Fibroblast of lung (primary cell): ENCODE measurements around the gene FHL2. TPM values are rescaled to one million over a fixed set of nuclear protein-coding genes. Genes with fewer than 3 reads are reported as not detected.

ENCODE experiments used
- DNase-seq, 2 donors: peaks; one replicate each; pipeline versions ENCODE4 v3.0.0 to v3.0.0-alpha.2; 2010; ENCODE audit warnings: low read depth in 2 of 2
- H2AFZ ChIP-seq: 2 replicates; pipeline ENCODE4 v1.5.1; 2012; ENCODE audit warnings: low read length, control low read depth, inconsistent platforms
- H3K27ac ChIP-seq: 2 replicates; pipeline ENCODE4 v1.5.1; 2011; ENCODE audit warnings: low read length, control low read depth; ENCODE audit not compliant: insufficient read depth
- H3K27me3 ChIP-seq: 2 replicates; pipeline ENCODE4 v1.5.1; 2011; ENCODE audit warnings: mild to moderate bottlenecking, low read length; ENCODE audit not compliant: control insufficient read depth, insufficient read depth
- H3K36me3 ChIP-seq: 2 replicates; pipeline ENCODE4 v1.5.1; 2011; ENCODE audit warnings: low read length; ENCODE audit not compliant: control insufficient read depth, insufficient read depth
- H3K4me1 ChIP-seq: 2 replicates; pipeline ENCODE4 v1.5.1; 2011; ENCODE audit warnings: low read length; ENCODE audit not compliant: control insufficient read depth, insufficient read depth; ENCODE audit errors: extremely low read depth
- H3K4me2 ChIP-seq: 2 replicates; pipeline ENCODE4 v1.5.1; 2011; ENCODE audit warnings: low read length, control low read depth; ENCODE audit not compliant: insufficient read depth; ENCODE audit errors: extremely low read depth
- H3K4me3 ChIP-seq, 4 experiments: fragments of 200-600 bp in 1 of 4; sonication (generic) in 1 of 4; replicated peaks in 1 of 4; 2 replicates each; pipeline ENCODE4 v1.5.1; 2011 to 2016; ENCODE audit warnings: low read length in 4 of 4, low read depth in 3 of 4, mild to moderate bottlenecking in 3 of 4, control low read depth in 2 of 4, inconsistent platforms in 1 of 4, mixed read lengths in 1 of 4; ENCODE audit not compliant: insufficient read depth in 1 of 4; ENCODE audit errors: control extremely low read depth in 1 of 4
- H3K79me2 ChIP-seq: 2 replicates; pipeline ENCODE4 v1.5.1; 2012; ENCODE audit warnings: mild to moderate bottlenecking, low read length, inconsistent platforms; ENCODE audit not compliant: control insufficient read depth, insufficient read depth
- H3K9ac ChIP-seq: 2 replicates; pipeline ENCODE4 v1.5.1; 2011; ENCODE audit warnings: mild to moderate bottlenecking, low read length, control low read depth; ENCODE audit not compliant: insufficient read depth
- H3K9me3 ChIP-seq: 2 replicates; pipeline ENCODE4 v1.5.1; 2012; ENCODE audit warnings: low read depth, low read length; ENCODE audit not compliant: control insufficient read depth, insufficient read depth
- H4K20me1 ChIP-seq: 2 replicates; pipeline ENCODE4 v1.5.1; 2011; ENCODE audit warnings: low read length; ENCODE audit not compliant: control insufficient read depth, insufficient read depth; ENCODE audit errors: extremely low read depth
- EZH2 ChIP-seq: IDR thresholded peaks from 2 replicates; pipeline ENCODE4 v1.5.1; 2012; ENCODE audit warnings: low read length, control low read depth, mild to moderate bottlenecking; ENCODE audit errors: missing control alignments
- polyA plus RNA-seq, 2 donors: library from polyadenylated mRNA; depleted of rRNA in 1 of 2; stranded (reverse) in 1 of 2; unstranded in 1 of 2; fragments of >200 nt; gene quantifications; 2 replicates each; pipeline ENCODE4 v1.2.1, GENCODE V29; 2011 to 2012; ENCODE audit warnings: missing spikeins in 1 of 2
- total RNA-seq: library from RNA; depleted of rRNA; stranded (reverse); fragments of >200 nt; gene quantifications from 2 replicates; pipeline ENCODE4 v1.2.1, GENCODE V29; 2014
- TF ChIP-seq, protein P1 (sequence below), 2 donors: IDR thresholded peaks in 1 of 2; conservative IDR thresholded peaks in 1 of 2; 1 replicate in 1 of 2; 2 replicates in 1 of 2; pipeline ENCODE4 v1.5.1; 2011 to 2012; ENCODE audit warnings: low read length in 2 of 2, control low read depth in 1 of 2, inconsistent platforms in 1 of 2, low read depth in 1 of 2, mild to moderate bottlenecking in 1 of 2

FHL2 gene
- total and polyA plus RNA-seq, 2 donors (not counting 1 experiment from before 2014, with no cell fraction given), result 144 to 421 TPM

- Histone ChIP-seq H3K4me3 (no peak overlapping the region), H3K9ac (no peak overlapping the region), H3K4me1 (peaks cover 44% of the 10 kb centered on the region), H3K79me2 (peaks cover 87% of the 10 kb centered on the region), H4K20me1 (no peaks in the 10 kb centered on the region), H3K4me2 (peak overlapping the region; percentile 17), H3K27ac (peak overlapping the region; percentile 98), H3K27me3 (no peaks in the 10 kb centered on the region), H3K36me3 (peaks cover 19% of the 10 kb centered on the region), H2AFZ (no peak overlapping the region), H3K9me3 (no peaks in the 10 kb centered on the region)
- DNase-seq, result peak in 1 of 2 donors; percentile 92
- TF ChIP-seq, protein P1, sequence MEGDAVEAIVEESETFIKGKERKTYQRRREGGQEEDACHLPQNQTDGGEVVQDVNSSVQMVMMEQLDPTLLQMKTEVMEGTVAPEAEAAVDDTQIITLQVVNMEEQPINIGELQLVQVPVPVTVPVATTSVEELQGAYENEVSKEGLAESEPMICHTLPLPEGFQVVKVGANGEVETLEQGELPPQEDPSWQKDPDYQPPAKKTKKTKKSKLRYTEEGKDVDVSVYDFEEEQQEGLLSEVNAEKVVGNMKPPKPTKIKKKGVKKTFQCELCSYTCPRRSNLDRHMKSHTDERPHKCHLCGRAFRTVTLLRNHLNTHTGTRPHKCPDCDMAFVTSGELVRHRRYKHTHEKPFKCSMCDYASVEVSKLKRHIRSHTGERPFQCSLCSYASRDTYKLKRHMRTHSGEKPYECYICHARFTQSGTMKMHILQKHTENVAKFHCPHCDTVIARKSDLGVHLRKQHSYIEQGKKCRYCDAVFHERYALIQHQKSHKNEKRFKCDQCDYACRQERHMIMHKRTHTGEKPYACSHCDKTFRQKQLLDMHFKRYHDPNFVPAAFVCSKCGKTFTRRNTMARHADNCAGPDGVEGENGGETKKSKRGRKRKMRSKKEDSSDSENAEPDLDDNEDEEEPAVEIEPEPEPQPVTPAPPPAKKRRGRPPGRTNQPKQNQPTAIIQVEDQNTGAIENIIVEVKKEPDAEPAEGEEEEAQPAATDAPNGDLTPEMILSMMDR (conservative IDR thresholded peaks at IDR 0.05 in 1 of 2, IDR thresholded peaks at IDR 0.05 in 1 of 2; ENCODE audit: low read depth in 1 of 2, low read length in 2 of 2), result no peak
- TF ChIP-seq EZH2, result no peak
Observed at GRCh38 chr2:105391058-105391627, 7.7 kb downstream of the FHL2 start.

DNA sequence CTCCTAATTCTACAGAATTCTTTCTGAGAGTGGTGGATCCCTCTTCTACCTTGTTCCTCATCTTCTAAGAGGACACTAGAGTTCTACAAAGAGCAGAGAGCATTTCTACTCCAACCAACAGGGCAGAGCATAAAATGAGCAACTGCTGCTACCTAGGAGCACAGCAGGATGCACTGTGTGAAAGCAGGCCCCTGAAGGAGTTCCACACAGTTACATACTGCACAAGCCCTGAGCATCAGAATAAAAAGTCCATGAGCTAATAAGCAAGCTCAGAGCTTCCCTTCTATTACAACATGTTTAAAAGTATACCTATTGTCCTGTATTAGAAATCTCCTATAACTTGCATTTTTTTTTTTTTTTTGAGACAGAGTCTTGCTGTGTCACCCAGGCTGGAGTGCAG, 8.4 kb downstream of the FHL2 start:
- peaks cover 40% of the 10 kb centered on the region for H3K4me1 ChIP-seq

DNA sequence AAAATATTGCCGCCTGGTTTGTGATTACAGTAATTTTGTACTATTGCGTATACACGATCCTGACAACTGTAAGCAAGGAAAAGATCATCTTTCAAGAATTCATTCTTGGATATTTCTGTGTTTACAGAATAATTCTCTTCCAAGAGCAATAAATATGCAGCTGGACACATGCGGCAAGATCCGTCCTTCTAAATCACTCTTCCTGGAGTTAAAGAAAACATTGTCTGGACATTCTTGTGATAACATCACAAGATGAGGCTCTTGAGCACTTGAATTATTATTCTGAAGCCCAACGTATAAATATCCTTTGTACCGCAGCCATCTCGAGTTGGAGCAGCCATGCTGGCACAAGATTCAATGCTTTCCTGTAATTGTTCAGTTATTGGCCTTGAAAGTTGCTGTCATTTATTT, 9.9 kb downstream of the FHL2 start:
- peak overlapping the region in 1 of 4 experiments; percentile 8 for H3K4me3 ChIP-seq
- H3K36me3 ChIP-seq, result peaks cover 26% of the 10 kb centered on the region
- peak overlapping the region; percentile 9 for H3K4me2 ChIP-seq
- no peak overlapping the region for H2AFZ ChIP-seq
- H3K4me1 ChIP-seq, result peaks cover 35% of the 10 kb centered on the region
- peak; percentile 97 to 99 for DNase-seq
- TF ChIP-seq, protein P1 (conservative IDR thresholded peaks at IDR 0.05 in 1 of 2, IDR thresholded peaks at IDR 0.05 in 1 of 2; ENCODE audit: low read depth in 1 of 2, low read length in 2 of 2), result no peak
- TF ChIP-seq EZH2, result no peak
- no peak overlapping the region for H3K9ac ChIP-seq
- H4K20me1 ChIP-seq, result no peaks in the 10 kb centered on the region
- no peaks in the 10 kb centered on the region for H3K9me3 ChIP-seq
- H3K27ac ChIP-seq, result peak overlapping the region; percentile 82
- peaks cover 85% of the 10 kb centered on the region for H3K79me2 ChIP-seq
- H3K27me3 ChIP-seq, result no peaks in the 10 kb centered on the region

More for the DNA sequence above, 8.4 kb downstream of the FHL2 start:
- Histone ChIP-seq H3K4me3 (no peak overlapping the region), H3K9ac (no peak overlapping the region), H3K27me3 (no peaks in the 10 kb centered on the region), H2AFZ (no peak overlapping the region), H3K9me3 (no peaks in the 10 kb centered on the region), H3K27ac (peak overlapping the region; percentile 82), H4K20me1 (no peaks in the 10 kb centered on the region), H3K4me2 (peak overlapping the region; percentile 58), H3K36me3 (peaks cover 19% of the 10 kb centered on the region), H3K79me2 (peaks cover 87% of the 10 kb centered on the region)
- no peak for DNase-seq
- TF ChIP-seq, protein P1 (conservative IDR thresholded peaks at IDR 0.05 in 1 of 2, IDR thresholded peaks at IDR 0.05 in 1 of 2; ENCODE audit: low read depth in 1 of 2, low read length in 2 of 2), result no peak
- no peak for TF ChIP-seq EZH2
